Measurements from ENCODE around the gene MANBA.

- no peak for TF ChIP-seq CTCF (conservative IDR thresholded peaks at IDR 0.05; ENCODE audit: low read depth, low read length)
- TF ChIP-seq EZH2 (IDR thresholded peaks at IDR 0.05; ENCODE audit: borderline replicate concordance, low read depth, low read length, poor library complexity, severe bottlenecking) = no peak
Measured at GRCh38 chr4:102758241-102759160, 2.3 kb downstream of the MANBA start.
